Neuronal stem cell (in vitro differentiated cells): ENCODE data around the gene RBMY1A1.
"Not testable (repeated sequence)": the region's sequence is repeated elsewhere in the genome, so short reads cannot be mapped to it uniquely, and the experiment has no call there.

Experiments
- DNase-seq: peaks from one replicate; pipeline ENCODE4 v3.0.0-alpha.2; 2013; ENCODE audit warnings: low spot score
- H2AFZ ChIP-seq: one replicate; pipeline ENCODE4 v1.6.1; 2013; ENCODE audit warnings: mild to moderate bottlenecking, low read length, inconsistent platforms
- H2AK5ac ChIP-seq: 2 replicates; pipeline ENCODE4 v1.6.1; 2013; ENCODE audit warnings: low read depth, mild to moderate bottlenecking, inconsistent platforms, low read length, moderate library complexity, mixed read lengths
- H2BK120ac ChIP-seq: 2 replicates; pipeline ENCODE4 v1.6.1; 2013; ENCODE audit warnings: low read depth, mild to moderate bottlenecking, inconsistent platforms, low read length, moderate library complexity, mixed read lengths
- H2BK12ac ChIP-seq: one replicate; pipeline ENCODE4 v1.6.1; 2013; ENCODE audit warnings: low read length, inconsistent platforms
- H2BK15ac ChIP-seq: 2 replicates; pipeline ENCODE4 v1.6.1; 2013; ENCODE audit warnings: mild to moderate bottlenecking, low read length, inconsistent platforms, mixed read lengths
- H2BK5ac ChIP-seq: one replicate; pipeline ENCODE4 v1.6.1; 2013; ENCODE audit warnings: inconsistent platforms, mild to moderate bottlenecking, low read length, moderate library complexity
- H3K14ac ChIP-seq: one replicate; pipeline ENCODE4 v1.6.1; 2013; ENCODE audit warnings: low read length, inconsistent platforms
- H3K18ac ChIP-seq: 2 replicates; pipeline ENCODE4 v1.6.1; 2013; ENCODE audit warnings: low read length, inconsistent platforms
- H3K23ac ChIP-seq: 2 replicates; pipeline ENCODE4 v1.6.1; 2013; ENCODE audit warnings: low read depth, mild to moderate bottlenecking, mixed read lengths, low read length, inconsistent platforms; ENCODE audit not compliant: poor library complexity
- H3K27ac ChIP-seq: replicated peaks from 3 replicates; pipeline ENCODE4 v1.5.1; 2013; ENCODE audit warnings: low read length, inconsistent platforms
- H3K27me3 ChIP-seq, 3 experiments: 2 replicates each; pipeline ENCODE4 v1.6.1; 2013; ENCODE audit warnings: low read length in 3 of 3, mild to moderate bottlenecking in 2 of 3, inconsistent platforms in 1 of 3, low read depth in 1 of 3, mixed read lengths in 1 of 3, moderate library complexity in 1 of 3; ENCODE audit not compliant: control insufficient read depth in 3 of 3, insufficient read depth in 3 of 3
- H3K36me3 ChIP-seq, 2 donors: replicated peaks in 1 of 2; 2 replicates each; pipeline ENCODE4 v1.6.1; 2013; ENCODE audit warnings: low read length in 2 of 2; ENCODE audit not compliant: control insufficient read depth in 2 of 2, insufficient read depth in 2 of 2
- H3K4ac ChIP-seq: 2 replicates; pipeline ENCODE4 v1.6.1; 2013; ENCODE audit warnings: inconsistent platforms, mild to moderate bottlenecking, low read length, moderate library complexity
- H3K4me1 ChIP-seq, 2 donors: 1 replicate in 1 of 2; 2 replicates in 1 of 2; pipeline ENCODE4 v1.6.1; 2013; ENCODE audit warnings: low read length in 2 of 2, low read depth in 1 of 2; ENCODE audit not compliant: control insufficient read depth in 2 of 2, insufficient read depth in 1 of 2
- H3K4me2 ChIP-seq: one replicate; pipeline ENCODE4 v1.6.1; 2013; ENCODE audit warnings: mild to moderate bottlenecking, low read length, inconsistent platforms; ENCODE audit not compliant: insufficient read depth, poor library complexity, severe bottlenecking
- H3K4me3 ChIP-seq, 2 donors: 2 replicates each; pipeline ENCODE4 v1.5.1; 2013; ENCODE audit warnings: low read length in 2 of 2, mild to moderate bottlenecking in 2 of 2, inconsistent platforms in 1 of 2, moderate library complexity in 1 of 2
- H3K79me1 ChIP-seq: one replicate; pipeline ENCODE4 v1.6.1; 2013; ENCODE audit warnings: low read depth, mild to moderate bottlenecking, inconsistent platforms, low read length, moderate library complexity
- H3K9ac ChIP-seq: one replicate; pipeline ENCODE4 v1.6.1; 2013; ENCODE audit warnings: mild to moderate bottlenecking, low read depth, low read length, inconsistent platforms; ENCODE audit not compliant: poor library complexity
- H3K9me3 ChIP-seq, 2 donors: replicated peaks in 1 of 2; 2 replicates each; pipeline versions ENCODE3 to v1.6.1; 2013; ENCODE audit warnings: low read length in 2 of 2, mild to moderate bottlenecking in 2 of 2, inconsistent platforms in 1 of 2, low read depth in 1 of 2, mixed read lengths in 1 of 2, moderate library complexity in 1 of 2; ENCODE audit not compliant: control insufficient read depth in 2 of 2, insufficient read depth in 1 of 2
- H4K8ac ChIP-seq: one replicate; pipeline ENCODE4 v1.6.1; 2013; ENCODE audit warnings: low read depth, mild to moderate bottlenecking, inconsistent platforms, low read length, moderate library complexity
- H4K91ac ChIP-seq: one replicate; pipeline ENCODE4 v1.6.1; 2013; ENCODE audit warnings: low read length, low read depth, mild to moderate bottlenecking, inconsistent platforms; ENCODE audit not compliant: poor library complexity
- WGBS, 2 donors: extraction: QIAGEN DNeasy Blood & Tissue Kit; methylation state at CpG; one replicate each; pipeline ENCODE4 v1.1.7; 2013; ENCODE audit warnings: missing lambda C conversion rate in 2 of 2, mixed read lengths in 1 of 2; ENCODE audit not compliant: insufficient read length in 2 of 2, insufficient replicate concordance in 1 of 2; ENCODE audit errors: extremely low coverage in 2 of 2; 5-methylcytosine and 5-hydroxymethylcytosine counted together

RBMY1A1 gene

GRCh38 chrY:21586454-21586853 is 51.8 kb downstream of the RBMY1A1 start:
- not testable (repeated sequence) for H2BK12ac ChIP-seq
- WGBS, 2 donors: no CpG with 5 or more reads among the region's 6 CpGs

DNA sequence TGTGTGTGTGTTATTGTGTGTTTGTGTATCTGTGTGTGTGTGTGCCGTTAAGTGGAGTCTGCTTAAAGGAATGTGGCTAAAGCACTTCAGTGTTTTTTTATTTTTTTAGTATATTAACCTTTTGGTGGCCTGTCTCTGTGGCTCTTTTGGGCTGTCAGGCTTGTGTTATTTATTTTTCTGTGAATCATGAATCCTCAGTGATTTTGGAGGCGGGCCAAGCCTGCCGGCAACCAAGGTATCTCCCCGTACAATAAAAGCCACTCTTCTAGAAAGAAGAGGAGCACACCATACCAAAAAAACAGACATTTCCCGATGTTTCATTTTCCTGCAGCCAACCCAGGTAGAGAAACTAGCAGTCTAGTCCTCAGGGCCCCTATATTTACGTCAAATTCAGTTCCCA is 57.4 kb downstream of the RBMY1A1 start:
- Histone ChIP-seq H3K79me1 (no peaks in the 10 kb centered on the region), H2AFZ (no peak overlapping the region), H2BK15ac (no peak overlapping the region), H3K18ac (no peak overlapping the region), H3K4me2 (no peak overlapping the region), H3K9ac (no peak overlapping the region), H3K23ac (no peak overlapping the region), H3K27ac (no peak overlapping the region), H2BK120ac (no peak overlapping the region), H2AK5ac (no peak overlapping the region), H4K91ac (no peak overlapping the region), H2BK12ac (no peak overlapping the region), H3K4ac (no peak overlapping the region), H3K36me3 (no peaks in the 10 kb centered on the region), H3K14ac (no peak overlapping the region), H3K9me3 (no peaks in the 10 kb centered on the region), H2BK5ac (no peak overlapping the region), H3K4me1 (no peaks in the 10 kb centered on the region), H3K4me3 (no peak overlapping the region), H4K8ac (no peak overlapping the region), H3K27me3 (no peaks in the 10 kb centered on the region)
- no CpG with 5 or more reads among the region's 6 CpGs for WGBS, 2 donors
- no peak for DNase-seq

More at GRCh38 chrY:21586454-21586853, 51.8 kb downstream of the RBMY1A1 start:
- H2AFZ ChIP-seq, H3K18ac ChIP-seq, DNase-seq, H2AK5ac ChIP-seq, H3K14ac ChIP-seq, H3K4ac ChIP-seq, H3K4me2 ChIP-seq, H3K9ac ChIP-seq, H3K27me3 ChIP-seq, H4K8ac ChIP-seq, H3K79me1 ChIP-seq, H2BK120ac ChIP-seq, H3K9me3 ChIP-seq, H3K23ac ChIP-seq, H2BK5ac ChIP-seq, H3K36me3 ChIP-seq, H4K91ac ChIP-seq, H3K4me1 ChIP-seq, H3K4me3 ChIP-seq, H3K27ac ChIP-seq, H2BK15ac ChIP-seq: not testable (repeated sequence)

- no CpG with 5 or more reads among the region's 16 CpGs for WGBS, 2 donors
- not testable (repeated sequence) for H3K9me3 ChIP-seq, H3K4me3 ChIP-seq, H3K36me3 ChIP-seq, H3K27ac ChIP-seq, H2BK12ac ChIP-seq, H3K23ac ChIP-seq, H3K4ac ChIP-seq, H3K4me1 ChIP-seq, H3K27me3 ChIP-seq, H4K8ac ChIP-seq, H3K4me2 ChIP-seq, H4K91ac ChIP-seq, H2BK120ac ChIP-seq, H3K9ac ChIP-seq, H2AFZ ChIP-seq, H3K79me1 ChIP-seq, H2BK15ac ChIP-seq, H3K18ac ChIP-seq, H2AK5ac ChIP-seq, H2BK5ac ChIP-seq, H3K14ac ChIP-seq, DNase-seq
These were observed 61.6 kb downstream of the RBMY1A1 start for GRCh38 chrY:21596287-21596686.
